Fibroblast of mammary gland (primary cell): ENCODE data around the gene KCNT1.

Source experiments
- DNase-seq: peaks from one replicate; pipeline ENCODE4 v3.0.0-alpha.2; 2010; ENCODE audit warnings: low read depth
- H3K4me3 ChIP-seq: 2 replicates; pipeline ENCODE4 v1.5.1; 2011; ENCODE audit warnings: low read depth, mild to moderate bottlenecking, low read length, moderate library complexity; ENCODE audit not compliant: control insufficient read depth
- TF ChIP-seq, protein P1 (sequence below): conservative IDR thresholded peaks from 2 replicates; pipeline ENCODE4 v1.5.1; 2011; ENCODE audit warnings: low read depth, low read length, inconsistent platforms; ENCODE audit not compliant: control insufficient read depth, insufficient read depth

Gene KCNT1

DNA sequence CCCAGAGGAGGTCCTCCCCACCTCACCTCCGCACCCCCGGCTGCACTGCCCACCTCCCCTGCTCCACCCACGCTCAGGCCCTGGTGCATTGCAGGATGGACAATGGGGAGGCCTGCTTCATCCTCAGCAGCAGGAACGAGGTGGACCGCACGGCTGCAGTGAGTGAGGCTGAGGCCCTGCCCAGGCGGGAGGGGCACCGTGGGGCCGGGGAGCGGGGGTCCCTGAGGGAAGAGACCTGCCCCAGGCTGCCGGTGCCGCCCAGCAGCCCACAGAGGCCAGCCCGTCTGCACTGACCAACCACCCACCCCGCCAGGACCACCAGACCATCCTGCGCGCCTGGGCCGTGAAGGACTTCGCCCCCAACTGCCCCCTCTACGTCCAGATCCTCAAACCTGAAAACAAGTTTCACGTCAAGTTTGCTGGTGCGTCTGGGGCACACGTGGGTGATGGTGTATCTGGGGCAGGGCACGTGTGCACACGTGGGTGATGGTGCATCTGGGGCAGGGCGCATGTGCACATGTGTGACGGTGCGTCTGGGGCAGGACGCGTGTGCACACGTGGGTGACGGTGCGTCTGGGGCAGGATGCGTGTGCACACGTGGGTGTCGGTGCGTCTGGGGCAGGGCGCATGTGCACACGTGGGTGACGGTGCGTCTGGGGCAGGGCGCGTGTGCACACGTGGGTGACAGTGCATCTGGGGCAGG lies 66.7 kb downstream of the KCNT1 start:
- no peak for DNase-seq
- TF ChIP-seq, protein P1, sequence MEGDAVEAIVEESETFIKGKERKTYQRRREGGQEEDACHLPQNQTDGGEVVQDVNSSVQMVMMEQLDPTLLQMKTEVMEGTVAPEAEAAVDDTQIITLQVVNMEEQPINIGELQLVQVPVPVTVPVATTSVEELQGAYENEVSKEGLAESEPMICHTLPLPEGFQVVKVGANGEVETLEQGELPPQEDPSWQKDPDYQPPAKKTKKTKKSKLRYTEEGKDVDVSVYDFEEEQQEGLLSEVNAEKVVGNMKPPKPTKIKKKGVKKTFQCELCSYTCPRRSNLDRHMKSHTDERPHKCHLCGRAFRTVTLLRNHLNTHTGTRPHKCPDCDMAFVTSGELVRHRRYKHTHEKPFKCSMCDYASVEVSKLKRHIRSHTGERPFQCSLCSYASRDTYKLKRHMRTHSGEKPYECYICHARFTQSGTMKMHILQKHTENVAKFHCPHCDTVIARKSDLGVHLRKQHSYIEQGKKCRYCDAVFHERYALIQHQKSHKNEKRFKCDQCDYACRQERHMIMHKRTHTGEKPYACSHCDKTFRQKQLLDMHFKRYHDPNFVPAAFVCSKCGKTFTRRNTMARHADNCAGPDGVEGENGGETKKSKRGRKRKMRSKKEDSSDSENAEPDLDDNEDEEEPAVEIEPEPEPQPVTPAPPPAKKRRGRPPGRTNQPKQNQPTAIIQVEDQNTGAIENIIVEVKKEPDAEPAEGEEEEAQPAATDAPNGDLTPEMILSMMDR = no peak
- H3K4me3 ChIP-seq = no peak overlapping the region

DNA sequence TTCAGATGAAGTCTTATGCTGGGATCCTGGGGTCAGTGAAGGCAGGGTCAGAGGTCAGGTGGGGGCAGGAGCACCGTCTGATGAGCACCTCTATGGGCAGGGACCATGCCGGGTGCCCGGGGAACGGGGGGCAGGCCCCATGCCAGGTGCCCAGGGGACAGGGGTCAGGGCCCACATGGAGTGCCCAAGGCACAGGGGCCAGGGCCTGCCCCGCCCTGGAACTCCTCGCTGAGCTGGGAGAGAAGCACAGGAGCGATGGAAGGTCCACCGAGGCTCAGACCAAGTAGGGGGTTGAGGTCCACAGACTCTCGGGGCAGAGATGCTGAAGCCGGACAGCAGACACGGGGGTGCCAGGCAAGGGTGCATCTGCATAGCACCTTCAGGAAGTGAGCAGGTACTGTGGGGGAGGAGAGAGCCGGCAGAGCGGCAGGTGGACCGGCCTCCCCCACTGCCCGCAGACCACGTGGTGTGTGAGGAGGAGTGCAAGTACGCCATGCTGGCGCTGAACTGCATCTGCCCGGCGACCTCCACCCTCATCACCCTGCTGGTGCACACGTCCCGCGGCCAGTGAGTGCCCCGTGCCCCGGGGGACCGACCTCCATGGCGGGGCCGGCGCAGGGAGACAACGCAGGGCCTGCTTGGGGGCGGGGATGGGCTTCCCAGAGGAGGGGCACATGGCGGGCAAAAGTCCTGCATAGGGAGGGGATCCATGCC lies 67.7 kb downstream of the KCNT1 start:
- DNase-seq = no peak
- TF ChIP-seq, protein P1 = no peak
- no peak overlapping the region for H3K4me3 ChIP-seq

DNA sequence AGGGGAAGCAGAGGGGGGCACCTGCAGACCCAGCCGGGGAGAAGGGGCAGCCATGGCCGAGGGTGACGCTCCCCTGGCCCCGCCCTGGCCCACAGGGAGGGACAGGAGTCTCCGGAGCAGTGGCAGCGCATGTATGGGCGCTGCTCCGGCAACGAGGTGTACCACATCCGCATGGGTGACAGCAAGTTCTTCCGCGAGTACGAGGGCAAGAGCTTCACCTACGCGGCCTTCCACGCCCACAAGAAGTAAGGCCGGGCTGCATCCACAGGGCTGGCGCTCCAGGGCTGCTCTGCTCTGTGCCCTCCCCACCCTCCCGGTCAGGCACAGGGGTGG lies 68.2 kb downstream of the KCNT1 start:
- TF ChIP-seq, protein P1 = no peak
- no peak overlapping the region for H3K4me3 ChIP-seq
- DNase-seq = no peak

DNA sequence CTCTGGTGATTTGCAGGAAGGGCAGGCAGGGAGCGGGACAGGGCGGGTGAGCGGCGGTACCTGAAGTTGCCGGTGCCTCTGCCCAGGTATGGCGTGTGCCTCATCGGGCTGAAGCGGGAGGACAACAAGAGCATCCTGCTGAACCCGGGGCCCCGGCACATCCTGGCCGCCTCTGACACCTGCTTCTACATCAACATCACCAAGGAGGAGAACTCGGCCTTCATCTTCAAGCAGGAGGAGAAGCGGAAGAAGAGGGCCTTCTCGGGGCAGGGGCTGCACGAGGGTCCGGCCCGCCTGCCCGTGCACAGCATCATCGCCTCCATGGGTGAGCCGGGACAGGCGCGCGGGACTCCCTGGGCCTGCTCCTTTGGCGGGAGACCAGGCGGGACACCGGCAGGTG lies 68.8 kb downstream of the KCNT1 start:
- TF ChIP-seq, protein P1 = no peak
- no peak overlapping the region for H3K4me3 ChIP-seq
- DNase-seq = no peak

DNA sequence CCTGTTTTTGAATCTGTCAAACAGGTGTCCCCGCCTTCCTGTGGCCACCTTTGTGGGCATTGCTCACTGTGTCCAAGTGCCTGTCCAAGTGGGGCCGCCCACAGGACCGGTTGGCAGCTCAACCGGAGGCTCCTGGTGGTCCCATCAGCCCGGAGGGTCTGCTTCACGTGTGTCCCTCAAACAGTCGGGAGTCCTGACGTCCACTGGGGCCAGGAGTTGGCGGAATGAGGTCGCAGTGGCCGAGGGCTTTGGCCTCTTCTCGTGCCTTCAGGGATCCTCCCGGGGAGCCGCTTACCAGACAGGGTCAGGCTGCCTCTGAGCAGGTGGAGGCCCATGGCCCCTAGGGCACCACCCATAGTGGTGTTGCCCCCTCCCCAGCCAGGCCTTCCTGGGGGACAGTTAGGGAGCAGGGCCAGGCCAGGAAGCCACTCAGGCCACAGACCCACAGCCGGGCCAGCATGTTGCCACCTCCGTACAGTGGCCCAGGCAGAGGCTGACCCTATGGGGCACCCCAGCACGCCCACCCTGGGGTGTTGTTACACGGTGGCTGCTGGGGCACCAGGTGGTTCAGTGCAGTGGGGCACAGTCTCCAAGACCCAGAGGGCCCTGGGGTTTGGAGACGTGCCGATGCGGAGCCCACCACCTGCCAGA lies 69.5 kb downstream of the KCNT1 start:
- H3K4me3 ChIP-seq = no peak overlapping the region
- DNase-seq = no peak
- TF ChIP-seq, protein P1 = no peak

DNA sequence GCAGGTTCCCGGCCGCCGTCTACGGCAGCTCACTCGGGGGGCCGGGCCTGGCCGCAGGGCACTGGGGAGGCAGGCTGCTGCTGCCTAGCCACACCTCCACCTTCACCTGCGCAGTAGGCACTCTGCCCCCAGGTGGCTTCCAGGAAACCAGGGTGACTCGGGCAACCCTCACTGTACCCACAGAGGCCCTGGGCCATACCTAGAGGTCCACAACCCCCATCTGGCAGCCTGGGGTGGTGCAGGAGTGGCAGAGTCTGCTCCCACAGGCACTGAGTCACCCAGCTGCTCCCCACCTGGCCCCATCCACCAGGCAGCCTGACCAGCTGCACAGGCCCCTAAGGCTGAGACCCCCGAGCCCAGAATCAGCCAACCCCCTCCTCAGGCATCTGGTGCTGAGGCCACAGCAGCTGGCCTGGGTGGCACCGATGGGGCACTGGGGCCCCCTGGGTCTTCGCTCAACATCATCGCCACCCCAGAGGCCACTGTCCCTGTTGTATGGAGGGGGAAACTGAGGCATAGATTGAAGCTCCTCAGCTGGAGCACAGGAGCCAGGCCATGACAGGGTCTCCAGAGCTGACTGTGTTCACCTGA lies 70.2 kb downstream of the KCNT1 start:
- DNase-seq = no peak
- TF ChIP-seq, protein P1 = no peak
- no peak overlapping the region for H3K4me3 ChIP-seq
